BJ (cell line): ENCODE measurements around the gene COX20. TPM values are rescaled to one million over a fixed set of nuclear protein-coding genes. Genes with fewer than 3 reads are reported as not detected.

Source experiments
- CTCF ChIA-PET: fragments of 350-600 bp; formaldehyde crosslinking; extraction: SDS; loops from one replicate; lab custom pipeline; 2021; ENCODE audit warnings: antibody characterized with exemption, inconsistent platforms; lab: Yijun Ruan, JAX
- POLR2A ChIA-PET: fragments of 300-600 bp; sonication (Branson Sonifier 250); formaldehyde crosslinking; extraction: SDS; loops from one replicate; lab custom pipeline; 2021; ENCODE audit warnings: antibody characterized with exemption; lab: Charles Lee
- DNase-seq: peaks from one replicate; pipeline ENCODE4 v3.0.0-alpha.2; 2011; ENCODE audit warnings: low read depth
- H3K27me3 ChIP-seq: 2 replicates; pipeline ENCODE4 v1.6.0; 2011; ENCODE audit warnings: low read length; ENCODE audit not compliant: control insufficient read depth, insufficient read depth
- H3K36me3 ChIP-seq: 2 replicates; pipeline ENCODE4 v1.5.1; 2011; ENCODE audit warnings: low read length; ENCODE audit not compliant: control insufficient read depth, insufficient read depth
- H3K4me3 ChIP-seq: 2 replicates; pipeline ENCODE4 v1.5.1; 2011; ENCODE audit warnings: low read depth, mild to moderate bottlenecking, control low read depth, low read length
- polyA plus RNA-seq: library from polyadenylated mRNA; depleted of rRNA; stranded (reverse); fragments of >200 nt; gene quantifications from 2 replicates; pipeline ENCODE4 v1.2.3, GENCODE V29; 2011; rRNA removed
- TF ChIP-seq, protein P1 (sequence below): IDR thresholded peaks from 2 replicates; pipeline ENCODE4 v1.5.1; 2011; ENCODE audit warnings: low read depth, mild to moderate bottlenecking, control low read depth, inconsistent platforms, low read length, moderate library complexity; ENCODE audit not compliant: insufficient read depth

COX20 gene
- polyA plus RNA-seq, 1 experiment, result 12.1 TPM

DNA sequence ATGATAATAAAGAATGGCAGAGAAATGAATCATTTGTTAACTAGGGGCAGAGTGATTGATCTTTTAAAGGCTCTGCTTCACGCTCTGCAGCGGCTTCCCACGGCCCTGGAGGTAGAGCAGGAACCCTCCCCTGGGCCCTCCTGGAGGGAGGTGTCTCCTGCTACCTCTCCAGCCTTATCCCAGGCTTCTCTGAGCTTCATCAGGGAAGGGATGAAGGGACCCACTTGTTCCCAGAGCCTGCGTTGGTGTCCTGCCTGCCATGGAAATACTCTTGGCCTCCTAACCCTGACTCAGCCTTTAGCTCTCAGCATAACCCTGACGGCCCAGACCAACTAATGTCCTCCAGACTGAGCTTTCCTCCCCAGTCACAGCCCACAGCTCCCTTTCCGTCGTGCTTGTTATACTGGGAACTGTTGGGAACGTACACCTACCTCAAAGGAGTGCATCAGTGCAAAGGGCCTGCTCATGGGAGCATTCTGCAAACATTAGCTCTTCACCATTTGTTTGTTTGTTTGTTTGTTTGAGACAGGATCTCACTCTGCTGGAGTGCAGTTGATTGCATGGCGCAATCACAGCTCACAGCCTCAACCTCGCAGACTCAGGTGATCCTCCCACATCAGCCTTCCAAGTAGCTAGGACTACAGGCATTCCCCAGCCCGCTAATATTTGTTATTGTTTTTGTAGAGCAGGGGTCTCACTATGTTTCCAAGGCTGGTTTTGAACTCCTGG, 46.3 kb downstream of the COX20 start:
- no peak overlapping the region for H3K4me3 ChIP-seq
- no peaks in the 10 kb centered on the region for H3K27me3 ChIP-seq
- CTCF ChIA-PET, result no interaction called here
- no peaks in the 10 kb centered on the region for H3K36me3 ChIP-seq
- TF ChIP-seq, protein P1, sequence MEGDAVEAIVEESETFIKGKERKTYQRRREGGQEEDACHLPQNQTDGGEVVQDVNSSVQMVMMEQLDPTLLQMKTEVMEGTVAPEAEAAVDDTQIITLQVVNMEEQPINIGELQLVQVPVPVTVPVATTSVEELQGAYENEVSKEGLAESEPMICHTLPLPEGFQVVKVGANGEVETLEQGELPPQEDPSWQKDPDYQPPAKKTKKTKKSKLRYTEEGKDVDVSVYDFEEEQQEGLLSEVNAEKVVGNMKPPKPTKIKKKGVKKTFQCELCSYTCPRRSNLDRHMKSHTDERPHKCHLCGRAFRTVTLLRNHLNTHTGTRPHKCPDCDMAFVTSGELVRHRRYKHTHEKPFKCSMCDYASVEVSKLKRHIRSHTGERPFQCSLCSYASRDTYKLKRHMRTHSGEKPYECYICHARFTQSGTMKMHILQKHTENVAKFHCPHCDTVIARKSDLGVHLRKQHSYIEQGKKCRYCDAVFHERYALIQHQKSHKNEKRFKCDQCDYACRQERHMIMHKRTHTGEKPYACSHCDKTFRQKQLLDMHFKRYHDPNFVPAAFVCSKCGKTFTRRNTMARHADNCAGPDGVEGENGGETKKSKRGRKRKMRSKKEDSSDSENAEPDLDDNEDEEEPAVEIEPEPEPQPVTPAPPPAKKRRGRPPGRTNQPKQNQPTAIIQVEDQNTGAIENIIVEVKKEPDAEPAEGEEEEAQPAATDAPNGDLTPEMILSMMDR, result no peak
- POLR2A ChIA-PET, result no interaction called here
- DNase-seq, result no peak

- ChIA-PET CTCF (no interaction called here), POLR2A (no interaction called here)
- H3K36me3 ChIP-seq, result no peaks in the 10 kb centered on the region
- H3K27me3 ChIP-seq, result no peaks in the 10 kb centered on the region
- DNase-seq, result no peak
- TF ChIP-seq, protein P1, result no peak
- no peak overlapping the region for H3K4me3 ChIP-seq
These were observed 51.8 kb downstream of the COX20 start for GRCh38 chr1:244887281-244887680.

- DNase-seq, result no peak
- H3K36me3 ChIP-seq, result no peaks in the 10 kb centered on the region
- no peaks in the 10 kb centered on the region for H3K27me3 ChIP-seq
- ChIA-PET CTCF (interaction anchor here (0.6 kb wide), 1 partner anchor 60 kb away, joined by 3 read pairs; no protein-coding TSS in a partner anchor), POLR2A (no interaction called here)
- TF ChIP-seq, protein P1, result no peak
- H3K4me3 ChIP-seq, result no peak overlapping the region
These were observed 58.4 kb downstream of the COX20 start for GRCh38 chr1:244893836-244894235.

Other genes with a start within 250 kb of the COX20 start
- gene DESI2, start 182.5 kb upstream of the COX20 start, polyA plus RNA-seq, result 31.1 and 44.7 TPM in 2 replicates
- gene HNRNPU, start 28.9 kb downstream of the COX20 start, polyA plus RNA-seq, result 72.8 and 156 TPM in 2 replicates